WTC11 (cell line): ENCODE results near the gene FFAR3. TPM values are rescaled to one million over a fixed set of nuclear protein-coding genes. Genes with fewer than 3 reads are reported as not detected.
"Not testable (repeated sequence)": the region's sequence is repeated elsewhere in the genome, so short reads cannot be mapped to it uniquely, and the experiment has no call there.

Source experiments
- ATAC-seq: fragments of 200-7000 bp; cut with Tn5 transposase; 2 replicates; pipeline ENCODE4 v1.10.0; 2021; ENCODE audit warnings: mild to moderate bottlenecking, moderate library complexity
- CTCF ChIA-PET: fragments of 300-600 bp; sonication (Branson Sonifier 250); formaldehyde crosslinking; loops from one replicate; lab custom pipeline; 2021; ENCODE audit warnings: antibody characterized with exemption; lab: Charles Lee
- POLR2A ChIA-PET: fragments of 350-600 bp; sonication (Branson Sonifier 250); formaldehyde crosslinking; loops from one replicate; lab custom pipeline; 2021; ENCODE audit warnings: antibody characterized with exemption; lab: Charles Lee
- DNase-seq: peaks from one replicate; pipeline ENCODE4 v3.0.0; 2021; ENCODE audit warnings: low spot score
- H3K27ac Mint-ChIP-seq: 2 replicates; pipeline ENCODE4 v1.8.0; 2021; ENCODE audit warnings: mixed read lengths
- H3K27me3 Mint-ChIP-seq: 2 replicates; pipeline ENCODE4 v1.8.0; 2021; ENCODE audit warnings: low read depth, mild to moderate bottlenecking, moderate library complexity, mixed read lengths
- H3K36me3 Mint-ChIP-seq: 2 replicates; pipeline ENCODE4 v1.8.0; 2021; ENCODE audit warnings: mixed read lengths
- H3K4me1 Mint-ChIP-seq: 2 replicates; pipeline ENCODE4 v1.8.0; 2022; ENCODE audit warnings: mixed read lengths
- H3K4me3 Mint-ChIP-seq: 2 replicates; pipeline ENCODE4 v1.8.0; 2021; ENCODE audit warnings: mild to moderate bottlenecking, moderate library complexity, mixed read lengths
- H3K9me3 Mint-ChIP-seq: 2 replicates; pipeline ENCODE4 v1.8.0; 2021; ENCODE audit warnings: mixed read lengths
- ATF6 ChIP-seq: sonication (generic); formaldehyde crosslinking; IDR thresholded peaks from 2 replicates; pipeline ENCODE4 v1.8.1; 2023; ENCODE audit warnings: mild to moderate bottlenecking, missing genetic modification reagents
- CTCF ChIP-seq: fragments of 200-600 bp; IDR thresholded peaks from 2 replicates; pipeline ENCODE4 v1.8.0; 2022; ENCODE audit warnings: antibody characterized with exemption
- E2F1 ChIP-seq: sonication (generic); formaldehyde crosslinking; IDR thresholded peaks from 2 replicates; pipeline ENCODE4 v1.8.0; 2022; ENCODE audit warnings: mild to moderate bottlenecking, missing genetic modification reagents
- ELF4 ChIP-seq: sonication (generic); formaldehyde crosslinking; IDR thresholded peaks from 2 replicates; pipeline ENCODE4 v1.8.1; 2022; ENCODE audit warnings: low read depth, mild to moderate bottlenecking, moderate library complexity, missing genetic modification reagents
- EMX1 ChIP-seq: fragments of 250-450 bp; sonication (Bioruptor Pico); IDR thresholded peaks from 2 replicates; pipeline ENCODE4 v1.8.0; 2021; ENCODE audit warnings: mild to moderate bottlenecking
- GRHL2 ChIP-seq: fragments of 250-450 bp; sonication (Bioruptor Pico); IDR thresholded peaks from 2 replicates; pipeline ENCODE4 v1.8.0; 2022; ENCODE audit warnings: mild to moderate bottlenecking, moderate library complexity; ENCODE audit not compliant: insufficient replicate concordance, severe bottlenecking
- HMGXB4 ChIP-seq: sonication (generic); formaldehyde crosslinking; IDR thresholded peaks from 2 replicates; pipeline ENCODE4 v1.8.1; 2023; ENCODE audit warnings: mild to moderate bottlenecking, moderate library complexity, missing genetic modification reagents
- MXD4 ChIP-seq: fragments of 250-450 bp; sonication (Bioruptor Pico); IDR thresholded peaks from 2 replicates; pipeline ENCODE4 v1.8.0; 2021; ENCODE audit warnings: mild to moderate bottlenecking, moderate library complexity, borderline replicate concordance
- RELA ChIP-seq: sonication (generic); formaldehyde crosslinking; IDR thresholded peaks from 2 replicates; pipeline ENCODE4 v1.8.1; 2022; ENCODE audit warnings: missing genetic modification reagents, mild to moderate bottlenecking, borderline replicate concordance
- RORB ChIP-seq: fragments of 250-450 bp; sonication (Bioruptor Pico); IDR thresholded peaks from 2 replicates; pipeline ENCODE4 v1.9.0; 2021; ENCODE audit warnings: mild to moderate bottlenecking
- SOX15 ChIP-seq: fragments of 250-450 bp; sonication (Bioruptor Pico); IDR thresholded peaks from 2 replicates; pipeline ENCODE4 v1.9.0; 2021; ENCODE audit warnings: mild to moderate bottlenecking
- TP53 ChIP-seq: sonication (generic); formaldehyde crosslinking; IDR thresholded peaks from 2 replicates; pipeline ENCODE4 v1.8.1; 2023; ENCODE audit warnings: mild to moderate bottlenecking, missing genetic modification reagents
- ZBTB21 ChIP-seq: sonication (generic); formaldehyde crosslinking; IDR thresholded peaks from 2 replicates; pipeline ENCODE4 v1.8.1; 2023; ENCODE audit warnings: mild to moderate bottlenecking, missing genetic modification reagents, borderline replicate concordance
- ZMAT4 ChIP-seq: fragments of 250-450 bp; sonication (Bioruptor Pico); IDR thresholded peaks from 2 replicates; pipeline ENCODE4 v1.9.0; 2021; ENCODE audit warnings: mild to moderate bottlenecking
- ZNF232 ChIP-seq: sonication (generic); formaldehyde crosslinking; IDR thresholded peaks from 2 replicates; pipeline ENCODE4 v1.8.0; 2022; ENCODE audit warnings: mild to moderate bottlenecking, missing genetic modification reagents
- ZNF263 ChIP-seq: sonication (generic); formaldehyde crosslinking; IDR thresholded peaks from 2 replicates; pipeline ENCODE4 v1.8.1; 2022; ENCODE audit warnings: low read depth, mild to moderate bottlenecking, moderate library complexity, missing genetic modification reagents
- ZSCAN18 ChIP-seq: fragments of 250-450 bp; sonication (Bioruptor Pico); IDR thresholded peaks from 2 replicates; pipeline ENCODE4 v2.1.2; 2022; ENCODE audit warnings: mild to moderate bottlenecking, moderate library complexity
- total RNA-seq: library from RNA; stranded (reverse); gene quantifications from 3 replicates; pipeline ENCODE4 v1.2.3, GENCODE V29; 2021
- TF ChIP-seq, protein P1 (sequence below): sonication (generic); formaldehyde crosslinking; IDR thresholded peaks from 2 replicates; pipeline ENCODE4 v1.8.1; 2022; ENCODE audit warnings: low read depth, missing genetic modification reagents, borderline replicate concordance
- TF ChIP-seq, protein P2 (sequence below): sonication (generic); formaldehyde crosslinking; IDR thresholded peaks from 2 replicates; pipeline ENCODE4 v1.8.1; 2022; ENCODE audit warnings: mild to moderate bottlenecking, moderate library complexity, missing genetic modification reagents

FFAR3 gene
- total RNA-seq, 1 experiment from 2014 or later = not detected

DNA sequence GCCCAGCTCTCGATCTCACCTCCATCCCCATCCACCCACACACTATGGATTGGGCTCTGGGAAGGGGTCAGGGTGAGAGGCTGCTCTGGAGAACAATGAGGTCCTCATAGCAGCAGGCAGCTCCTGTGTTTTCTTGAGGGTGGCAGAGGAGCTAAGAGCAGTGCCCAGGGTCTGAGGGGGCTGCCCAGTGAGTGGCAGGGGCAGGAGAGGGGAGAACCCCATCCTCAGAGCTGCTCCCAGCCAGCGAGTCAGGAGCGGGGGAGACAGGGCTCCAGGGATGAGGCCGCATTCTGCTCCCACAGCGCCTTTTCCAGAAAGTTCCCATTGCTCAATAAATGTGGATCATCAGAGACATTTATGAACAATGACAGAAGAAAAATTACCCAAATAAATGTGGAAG lies 1.8 kb downstream of the FFAR3 start:
- H3K36me3 Mint-ChIP-seq, CTCF ChIA-PET, H3K9me3 Mint-ChIP-seq, POLR2A ChIA-PET, H3K27me3 Mint-ChIP-seq, ATAC-seq, DNase-seq, H3K4me3 Mint-ChIP-seq, H3K27ac Mint-ChIP-seq, H3K4me1 Mint-ChIP-seq: not testable (repeated sequence)

DNA sequence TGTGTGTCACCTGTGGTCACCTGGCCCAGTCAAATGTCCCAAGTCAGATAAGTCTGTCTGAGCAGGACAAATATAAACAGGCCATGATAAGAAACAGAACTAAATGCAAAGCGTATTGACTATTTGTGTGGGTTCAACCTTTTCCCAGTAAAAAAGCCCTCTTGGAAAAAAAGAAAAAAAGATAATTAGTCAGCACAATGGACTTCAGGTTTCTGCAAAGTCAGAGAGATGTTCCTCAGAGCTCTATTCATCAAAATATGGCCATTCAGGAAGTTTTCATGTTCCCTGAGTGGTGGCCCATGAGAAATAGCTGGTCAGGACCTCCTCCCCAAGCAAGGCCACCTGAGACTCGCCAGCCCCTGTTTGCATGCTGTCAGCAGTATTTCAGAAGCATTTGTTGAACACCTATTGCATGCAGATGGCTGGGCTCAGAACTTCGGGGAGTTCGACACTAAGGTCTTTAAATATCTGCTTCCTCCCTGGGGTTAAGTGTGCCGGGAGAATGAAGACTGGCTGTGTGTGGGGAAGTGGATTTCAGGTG lies 2.7 kb downstream of the FFAR3 start:
- Mint-ChIP-seq H3K9me3 (no peaks in the 10 kb centered on the region), H3K36me3 (no peaks in the 10 kb centered on the region), H3K4me1 (peaks cover 4% of the 10 kb centered on the region; the same call in 1 of the 2 replicates), H3K27ac (no peak overlapping the region), H3K4me3 (no peak overlapping the region), H3K27me3 (no peaks in the 10 kb centered on the region)
- ChIA-PET CTCF (interaction anchor here (0.6 to 3.8 kb wide), 3 partner anchors 8 to 149 kb away, joined by 3 to 15 read pairs (median 5); no protein-coding TSS in a partner anchor), POLR2A (no interaction called here)
- DNase-seq (no peak), ATAC-seq (no peak)
- no peak for TF ChIP-seq RELA

GRCh38 chr19:35362261-35363000 lies 4.2 kb downstream of the FFAR3 start:
- DNase-seq = no peak
- H3K27ac Mint-ChIP-seq = no peak overlapping the region
- ChIA-PET POLR2A (no interaction called here), CTCF (interaction anchor here (1.7 to 3.8 kb wide), 2 partner anchors 9 to 133 kb away, joined by 5 to 15 read pairs; no protein-coding TSS in a partner anchor)
- no peak for ATAC-seq
- peaks cover 2% of the 10 kb centered on the region; the same call in 1 of the 2 replicates for H3K27me3 Mint-ChIP-seq
- TF ChIP-seq EMX1 (CRISPR knock-in tag) = no peak
- no peak for TF ChIP-seq GRHL2 (CRISPR knock-in tag)
- no peak for TF ChIP-seq TP53 (CRISPR knock-in tag)
- no peak for TF ChIP-seq CTCF
- no peak for TF ChIP-seq ZNF263 (CRISPR knock-in tag)
- TF ChIP-seq MXD4 = no peak
- TF ChIP-seq ATF6 (CRISPR knock-in tag) = no peak
- TF ChIP-seq RORB (CRISPR knock-in tag) = no peak
- TF ChIP-seq, protein P1, sequence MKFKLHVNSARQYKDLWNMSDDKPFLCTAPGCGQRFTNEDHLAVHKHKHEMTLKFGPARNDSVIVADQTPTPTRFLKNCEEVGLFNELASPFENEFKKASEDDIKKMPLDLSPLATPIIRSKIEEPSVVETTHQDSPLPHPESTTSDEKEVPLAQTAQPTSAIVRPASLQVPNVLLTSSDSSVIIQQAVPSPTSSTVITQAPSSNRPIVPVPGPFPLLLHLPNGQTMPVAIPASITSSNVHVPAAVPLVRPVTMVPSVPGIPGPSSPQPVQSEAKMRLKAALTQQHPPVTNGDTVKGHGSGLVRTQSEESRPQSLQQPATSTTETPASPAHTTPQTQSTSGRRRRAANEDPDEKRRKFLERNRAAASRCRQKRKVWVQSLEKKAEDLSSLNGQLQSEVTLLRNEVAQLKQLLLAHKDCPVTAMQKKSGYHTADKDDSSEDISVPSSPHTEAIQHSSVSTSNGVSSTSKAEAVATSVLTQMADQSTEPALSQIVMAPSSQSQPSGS = no peak
- TF ChIP-seq ZNF232 (CRISPR knock-in tag) = no peak
- TF ChIP-seq ZMAT4 = no peak
- TF ChIP-seq ZBTB21 = no peak
- TF ChIP-seq SOX15 (CRISPR knock-in tag) = no peak
- no peak for TF ChIP-seq HMGXB4 (CRISPR knock-in tag)
- TF ChIP-seq ZSCAN18 (CRISPR knock-in tag) = no peak
- TF ChIP-seq, protein P2, sequence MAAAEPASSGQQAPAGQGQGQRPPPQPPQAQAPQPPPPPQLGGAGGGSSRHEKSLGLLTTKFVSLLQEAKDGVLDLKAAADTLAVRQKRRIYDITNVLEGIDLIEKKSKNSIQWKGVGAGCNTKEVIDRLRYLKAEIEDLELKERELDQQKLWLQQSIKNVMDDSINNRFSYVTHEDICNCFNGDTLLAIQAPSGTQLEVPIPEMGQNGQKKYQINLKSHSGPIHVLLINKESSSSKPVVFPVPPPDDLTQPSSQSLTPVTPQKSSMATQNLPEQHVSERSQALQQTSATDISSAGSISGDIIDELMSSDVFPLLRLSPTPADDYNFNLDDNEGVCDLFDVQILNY = no peak
- no peak for TF ChIP-seq ELF4 (CRISPR knock-in tag)
- TF ChIP-seq E2F1 (CRISPR knock-in tag) = no peak
- H3K4me1 Mint-ChIP-seq = peaks cover 4% of the 10 kb centered on the region; the same call in 1 of the 2 replicates
- no peak overlapping the region for H3K4me3 Mint-ChIP-seq
- no peaks in the 10 kb centered on the region for H3K9me3 Mint-ChIP-seq
- H3K36me3 Mint-ChIP-seq = no peaks in the 10 kb centered on the region
